HEK293T (cell line): ENCODE results near the gene COASY.

Experiments used
- ARNT ChIP-seq: fragments of 450-650 bp; IDR thresholded peaks from 2 replicates; pipeline ENCODE4 v1.6.1; 2017; ENCODE audit warnings: mild to moderate bottlenecking
- BHLHE40 ChIP-seq: fragments of 450-650 bp; IDR thresholded peaks from 2 replicates; pipeline ENCODE4 v1.6.1; 2016; ENCODE audit warnings: mild to moderate bottlenecking, moderate library complexity, borderline replicate concordance
- ELF4 ChIP-seq: fragments of 450-650 bp; IDR thresholded peaks from 2 replicates; pipeline ENCODE4 v1.6.1; 2017; ENCODE audit warnings: antibody characterized with exemption
- FOXK2 ChIP-seq: fragments of 450-650 bp; IDR thresholded peaks from 2 replicates; pipeline ENCODE4 v1.6.1; 2016; ENCODE audit warnings: mild to moderate bottlenecking
- FOXM1 ChIP-seq: fragments of 450-650 bp; IDR thresholded peaks from 2 replicates; pipeline ENCODE4 v1.6.1; 2017; ENCODE audit warnings: mild to moderate bottlenecking, borderline replicate concordance
- LEF1 ChIP-seq: fragments of 450-650 bp; IDR thresholded peaks from 2 replicates; pipeline ENCODE4 v1.6.1; 2017; ENCODE audit warnings: mild to moderate bottlenecking, borderline replicate concordance
- SP1 ChIP-seq: fragments of 450-650 bp; IDR thresholded peaks from 2 replicates; pipeline ENCODE4 v1.6.1; 2017
- SUZ12 ChIP-seq: fragments of 450-650 bp; IDR thresholded peaks from 2 replicates; pipeline ENCODE4 v1.6.1; 2016; ENCODE audit warnings: mild to moderate bottlenecking
- TARDBP ChIP-seq: fragments of 450-650 bp; IDR thresholded peaks from 2 replicates; pipeline ENCODE4 v1.6.1; 2016

- TF ChIP-seq SP1: no peak
- TF ChIP-seq BHLHE40: no peak
- TF ChIP-seq SUZ12: no peak
- TF ChIP-seq ELF4: no peak
- TF ChIP-seq FOXK2: no peak
- TF ChIP-seq ARNT: no peak
- no peak for TF ChIP-seq FOXM1
- no peak for TF ChIP-seq TARDBP
- TF ChIP-seq LEF1: no peak
Measured at GRCh38 chr17:42547001-42547461, 14.9 kb upstream of the COASY start.
